ENCODE measurements around the gene UBTD2.
A peak's percentile ranks its signal among the peaks of the same experiment; 100 is the strongest.

UBTD2 gene

DNA sequence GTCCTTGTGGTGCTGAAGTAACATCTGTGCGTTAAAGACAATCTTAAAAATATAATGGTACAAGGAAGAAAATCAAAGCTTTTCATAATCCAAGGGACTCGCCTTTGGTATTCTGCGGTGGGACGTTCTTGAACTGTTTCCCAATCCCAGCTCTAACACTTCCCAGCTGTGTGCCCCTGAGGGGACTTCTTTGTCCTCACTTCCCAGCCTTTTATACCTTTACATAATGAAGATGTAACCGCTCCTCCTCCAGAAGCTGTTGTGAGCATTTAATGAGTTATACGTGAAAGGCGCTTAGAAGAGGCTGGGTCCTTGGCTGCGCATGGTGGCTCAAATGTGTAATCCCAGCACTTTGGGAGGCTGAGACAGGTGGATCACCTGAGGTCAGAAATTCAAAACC, 112.4 kb downstream of the UBTD2 start:
- DNase-seq = no peak
- TF ChIP-seq GATA1 (IDR thresholded peaks at IDR 0.05; ENCODE audit: low read depth, low read length) = no peak
- no peak for TF ChIP-seq POLR2A (IDR thresholded peaks at IDR 0.05; ENCODE audit: low read length)

- no peak for DNase-seq
- TF ChIP-seq POLR2A (IDR thresholded peaks at IDR 0.05; ENCODE audit: low read length) (no peak), GATA1 (IDR thresholded peaks at IDR 0.05; ENCODE audit: low read depth, low read length) (no peak)
Measured at GRCh38 chr5:172170251-172170701, 113.3 kb downstream of the UBTD2 start.

DNA sequence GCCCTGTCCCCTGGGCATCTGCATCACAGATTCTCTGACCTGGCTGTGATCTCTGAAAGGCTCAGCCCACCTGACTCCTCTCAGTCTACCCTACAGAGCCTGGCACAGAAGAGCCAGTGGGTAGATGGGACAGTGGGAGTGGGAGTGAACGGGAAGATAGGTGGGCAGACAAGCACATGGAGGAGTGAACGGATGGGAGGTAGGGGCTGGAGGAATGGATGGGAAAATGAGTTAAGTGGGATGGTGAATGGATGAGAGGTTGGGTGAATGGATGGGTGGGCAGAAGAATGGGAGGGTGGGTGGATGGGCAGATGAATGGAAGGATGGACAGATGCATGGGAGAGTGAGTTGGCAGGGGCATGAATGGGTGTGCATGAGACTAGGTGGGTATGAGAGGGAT, 114.3 kb downstream of the UBTD2 start:
- no peak for DNase-seq
- no peak for TF ChIP-seq POLR2A (IDR thresholded peaks at IDR 0.05; ENCODE audit: low read length)
- TF ChIP-seq GATA1 (IDR thresholded peaks at IDR 0.05; ENCODE audit: low read depth, low read length) = no peak

DNA sequence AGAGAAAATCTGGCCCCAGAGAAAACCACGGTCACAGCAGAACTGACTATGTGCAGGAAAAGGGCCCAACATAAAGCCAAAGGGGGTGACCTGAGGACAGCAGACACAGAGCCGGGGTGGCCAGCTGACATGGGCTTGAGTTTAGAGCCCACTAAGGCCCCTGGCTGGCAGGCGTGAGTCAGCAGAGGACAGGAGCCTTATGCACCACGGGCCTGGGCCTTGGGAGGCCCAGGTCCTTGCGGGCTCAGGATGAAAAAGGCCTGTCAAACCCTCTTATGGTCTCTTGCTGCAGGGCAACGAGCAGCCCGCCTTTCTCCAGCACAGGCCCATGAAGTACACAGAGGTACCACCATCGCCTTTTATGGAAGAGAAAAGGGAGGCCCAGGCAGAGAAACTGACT, 115.3 kb downstream of the UBTD2 start:
- no peak for DNase-seq
- TF ChIP-seq GATA1 (IDR thresholded peaks at IDR 0.05; ENCODE audit: low read depth, low read length) (no peak), POLR2A (IDR thresholded peaks at IDR 0.05; ENCODE audit: low read length) (no peak)

- no peak for TF ChIP-seq POLR2A (IDR thresholded peaks at IDR 0.05; ENCODE audit: low read length)
- TF ChIP-seq GATA1 (IDR thresholded peaks at IDR 0.05; ENCODE audit: low read depth, low read length) = no peak
- DNase-seq = no peak
Measured at GRCh38 chr5:172167895-172168294, 115.7 kb downstream of the UBTD2 start.

DNA sequence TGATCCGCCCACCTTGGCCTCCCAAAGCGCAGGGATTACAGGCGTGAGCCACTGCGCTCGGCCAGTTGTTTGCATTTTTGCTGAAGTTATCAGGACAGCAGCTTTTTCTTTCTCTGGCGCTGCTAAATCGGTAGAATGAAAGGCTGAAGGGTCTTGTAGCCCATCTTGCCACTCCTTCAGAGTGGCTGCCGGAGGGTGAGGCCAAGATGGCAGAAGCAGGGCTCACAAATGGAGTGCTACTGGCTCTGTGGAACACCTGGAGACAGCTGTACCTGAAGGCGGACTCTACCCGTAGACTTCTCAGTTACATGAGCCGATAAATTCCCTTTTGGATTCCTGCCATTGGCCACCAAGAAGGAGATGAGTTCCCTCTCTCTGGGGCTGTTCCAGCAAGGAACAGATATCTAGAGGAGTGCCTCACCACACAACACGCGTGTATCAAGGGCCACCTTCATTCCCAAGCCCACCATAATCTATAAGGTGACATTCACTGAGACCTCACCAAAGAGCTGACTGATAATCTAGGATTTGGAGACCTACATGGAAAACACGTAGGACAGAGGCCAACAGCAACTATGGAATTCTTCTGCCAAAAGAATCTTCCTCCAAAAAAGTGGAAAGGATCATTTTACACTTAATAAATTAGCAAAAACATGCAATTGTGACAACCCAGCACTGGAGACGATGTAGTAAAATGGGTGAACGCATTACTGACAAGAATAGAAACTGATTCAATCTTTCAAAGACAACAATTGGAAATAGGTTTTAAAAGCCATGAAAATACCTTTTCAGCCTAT, 117.3 kb downstream of the UBTD2 start:
- TF ChIP-seq GATA1 (IDR thresholded peaks at IDR 0.05; ENCODE audit: low read depth, low read length) = no peak
- no peak for TF ChIP-seq POLR2A (IDR thresholded peaks at IDR 0.05; ENCODE audit: low read length)
- DNase-seq = no peak

DNA sequence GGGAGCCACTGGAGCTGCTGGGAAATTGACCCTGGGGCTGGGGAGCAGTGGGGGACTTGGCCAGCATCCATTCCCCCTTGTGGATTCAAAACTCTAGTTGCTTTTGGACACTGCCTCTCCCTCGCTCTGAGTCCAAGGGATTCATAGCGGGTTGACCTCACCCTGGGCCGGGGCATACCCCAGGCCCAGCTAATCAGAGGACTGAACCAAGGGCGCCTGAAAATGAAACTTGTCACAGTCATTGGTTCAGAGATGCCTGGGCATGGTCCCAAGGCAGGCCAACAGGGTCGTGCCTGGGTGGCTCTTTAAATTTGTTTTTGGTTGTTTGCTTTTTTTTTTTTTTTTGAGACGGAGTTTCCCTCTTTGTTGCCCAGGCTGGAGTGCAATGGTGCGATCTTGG, 118.1 kb downstream of the UBTD2 start:
- no peak for TF ChIP-seq GATA1 (IDR thresholded peaks at IDR 0.05; ENCODE audit: low read depth, low read length)
- no peak for TF ChIP-seq POLR2A (IDR thresholded peaks at IDR 0.05; ENCODE audit: low read length)
- no peak for DNase-seq

DNA sequence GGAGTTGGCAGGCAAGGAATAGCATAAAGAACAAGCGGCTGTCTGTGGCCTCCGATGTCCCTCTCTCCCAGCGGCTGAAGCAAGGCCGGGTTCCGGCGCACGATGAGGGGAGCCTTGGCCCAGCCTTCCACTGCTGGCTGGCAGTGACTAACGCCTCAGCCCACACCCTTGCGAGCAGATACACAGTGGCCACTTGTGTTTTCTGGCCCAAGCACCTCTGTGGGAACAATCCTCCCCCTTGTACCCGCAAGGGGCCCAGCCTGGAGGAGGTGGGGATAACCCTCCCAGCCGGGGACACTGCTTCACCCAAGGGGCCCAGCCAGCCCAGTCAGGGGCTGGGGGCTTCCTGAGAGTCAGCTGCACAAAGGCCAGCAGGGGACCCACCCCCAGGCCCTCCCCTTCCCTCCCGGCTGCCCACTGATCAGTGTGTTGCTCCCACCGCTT, 118.8 kb downstream of the UBTD2 start:
- no peak for DNase-seq
- TF ChIP-seq POLR2A (IDR thresholded peaks at IDR 0.05; ENCODE audit: low read length) (no peak), GATA1 (IDR thresholded peaks at IDR 0.05; ENCODE audit: low read depth, low read length) (no peak)

DNA sequence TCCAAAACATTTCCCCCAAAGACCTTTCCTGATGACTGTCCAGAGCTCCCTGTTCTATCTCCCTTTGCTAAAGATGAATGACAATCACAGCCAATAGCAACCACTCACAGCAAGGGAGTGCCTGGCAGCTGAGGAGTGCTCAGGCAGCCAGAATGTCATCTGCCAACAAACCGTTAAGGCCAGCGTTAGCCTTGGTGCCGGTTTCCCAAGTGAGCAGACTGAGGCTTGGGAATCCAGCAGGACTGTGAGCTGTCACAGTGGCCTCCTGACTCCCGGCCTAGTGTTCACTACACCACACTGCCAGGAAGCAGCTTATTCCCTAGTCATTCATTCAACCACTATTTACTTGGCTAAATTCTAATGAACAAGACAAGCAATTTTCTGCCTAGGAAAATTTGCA, 120.2 kb downstream of the UBTD2 start:
- TF ChIP-seq GATA1 (IDR thresholded peaks at IDR 0.05; ENCODE audit: low read depth, low read length) (no peak), POLR2A (IDR thresholded peaks at IDR 0.05; ENCODE audit: low read length) (no peak)

GRCh38 chr5:172162987-172163343, 120.6 kb downstream of the UBTD2 start:
- DNase-seq = no peak
- TF ChIP-seq GATA1 (IDR thresholded peaks at IDR 0.05; ENCODE audit: low read depth, low read length) = no peak
- no peak for TF ChIP-seq POLR2A (IDR thresholded peaks at IDR 0.05; ENCODE audit: low read length)

More for the DNA sequence above, 120.2 kb downstream of the UBTD2 start:
- no peak for DNase-seq

- DNase-seq = peak; percentile 40 to 52
- TF ChIP-seq GATA1 (IDR thresholded peaks at IDR 0.05; ENCODE audit: low read depth, low read length) = no peak
- no peak for TF ChIP-seq POLR2A (IDR thresholded peaks at IDR 0.05; ENCODE audit: low read length)
Measured at GRCh38 chr5:172162323-172162986, 121.1 kb downstream of the UBTD2 start.

- no peak for TF ChIP-seq POLR2A (IDR thresholded peaks at IDR 0.05; ENCODE audit: low read length)
- TF ChIP-seq GATA1 (IDR thresholded peaks at IDR 0.05; ENCODE audit: low read depth, low read length) = no peak
- DNase-seq = no peak
Measured at GRCh38 chr5:172160506-172160905, 123.1 kb downstream of the UBTD2 start.

Data from erythroblast (primary cell).